GM19324 (cell line): ENCODE results near the gene EP400.

Source experiments
- ATAC-seq: cut with Tn5 transposase; IDR thresholded peaks from one replicate; pipeline ENCODE4 v1.9.1; 2021; ENCODE audit warnings: mild to moderate bottlenecking, moderate library complexity; ENCODE audit not compliant: unreplicated experiment, low FRiP score

Gene EP400

GRCh38 chr12:132106921-132107320, 157.2 kb downstream of the EP400 start:
- ATAC-seq, result no peak

- no peak for ATAC-seq
These were observed 158.6 kb downstream of the EP400 start for GRCh38 chr12:132108211-132108832.

GRCh38 chr12:132109741-132110140, 160.0 kb downstream of the EP400 start:
- no peak for ATAC-seq

GRCh38 chr12:132110677-132111076, 160.9 kb downstream of the EP400 start:
- no peak for ATAC-seq

- ATAC-seq, result no peak
These were observed 162.0 kb downstream of the EP400 start for GRCh38 chr12:132111654-132112304.

- no peak for ATAC-seq
These were observed 164.9 kb downstream of the EP400 start for GRCh38 chr12:132114667-132115066.

- no peak for ATAC-seq
These were observed 165.8 kb downstream of the EP400 start for GRCh38 chr12:132115500-132115899.

- no peak for ATAC-seq
These were observed 167.2 kb downstream of the EP400 start for GRCh38 chr12:132116709-132117557.

GRCh38 chr12:132117558-132117875, 167.8 kb downstream of the EP400 start:
- no peak for ATAC-seq

- ATAC-seq, result no peak
These were observed 169.1 kb downstream of the EP400 start for GRCh38 chr12:132118876-132119275.

GRCh38 chr12:132121283-132121682, 171.5 kb downstream of the EP400 start:
- no peak for ATAC-seq

GRCh38 chr12:132123970-132124765, 174.4 kb downstream of the EP400 start:
- no peak for ATAC-seq

GRCh38 chr12:132124766-132125425, 175.2 kb downstream of the EP400 start:
- ATAC-seq, result no peak

- ATAC-seq, result no peak
These were observed 176.0 kb downstream of the EP400 start for GRCh38 chr12:132125736-132126135.

- ATAC-seq, result no peak
These were observed 177.3 kb downstream of the EP400 start for GRCh38 chr12:132127041-132127440.

- no peak for ATAC-seq
These were observed 179.3 kb downstream of the EP400 start for GRCh38 chr12:132129007-132129406.

- no peak for ATAC-seq
These were observed 180.9 kb downstream of the EP400 start for GRCh38 chr12:132130690-132131089.
